GM12878 (cell line): ENCODE measurements around the gene LRGUK. TPM values are rescaled to one million over a fixed set of nuclear protein-coding genes. Genes with fewer than 3 reads are reported as not detected.

Source experiments
- ATAC-seq: fragments of 200-7000 bp; cut with Tn5 transposase; 3 replicates; pipeline ENCODE4 v1.9.1; 2020; ENCODE audit warnings: mild to moderate bottlenecking, moderate library complexity
- BruUV-seq: library from RNA; stranded (reverse); fragments of 400-500 nt; replicated peaks from 2 replicates; lab custom pipeline; 2021; lab: Mats Ljungman, UMichigan
- CTCF ChIA-PET: fragments of 300-600 bp; sonication (Branson Sonifier 250); formaldehyde crosslinking; extraction: SDS; loops from one replicate; lab custom pipeline; 2021; ENCODE audit warnings: inconsistent platforms; lab: Yijun Ruan, JAX
- POLR2A ChIA-PET: fragments of 350-600 bp; formaldehyde crosslinking; extraction: SDS; loops from one replicate; lab custom pipeline; 2021; ENCODE audit warnings: inconsistent platforms; lab: Charles Lee
- RAD21 ChIA-PET: fragments of 300-600 bp; sonication (Branson Sonifier 250); formaldehyde crosslinking; loops from one replicate; lab custom pipeline; 2023; ENCODE audit warnings: antibody characterized with exemption; ENCODE audit not compliant: unreplicated experiment; lab: Charles Lee
- SMC1A ChIA-PET: fragments of 300-600 bp; sonication (Branson Sonifier 250); formaldehyde crosslinking; loops from one replicate; lab custom pipeline; 2023; ENCODE audit not compliant: unreplicated experiment, uncharacterized antibody; lab: Charles Lee
- DNase-seq: peaks from one replicate; pipeline ENCODE4 v3.0.0-alpha.2; 2011; ENCODE audit warnings: low read depth, low spot score
- FAIRE-seq: peaks from 3 replicates; lab custom pipeline; 2011; peaks lifted over from hg19 to GRCh38; lab: Jason Lieb, UNC
- H2AFZ ChIP-seq: 2 replicates; pipeline ENCODE4 v1.6.0; 2011; ENCODE audit warnings: low read depth, low read length, control low read depth; ENCODE audit not compliant: control insufficient read depth
- H3K27ac ChIP-seq: 2 replicates; pipeline ENCODE4 v1.5.1; 2011; ENCODE audit warnings: control low read depth; ENCODE audit not compliant: control insufficient read depth, insufficient read depth
- H3K27me3 ChIP-seq, 2 experiments: replicated peaks in 1 of 2; 2 replicates each; pipeline versions ENCODE4 v1.6.0 to v1.6.1; 2011; ENCODE audit warnings: low read length in 1 of 2; ENCODE audit not compliant: control insufficient read depth in 2 of 2, insufficient read depth in 2 of 2
- H3K36me3 ChIP-seq, 2 experiments: 2 replicates each; pipeline ENCODE4 v1.5.1; 2011; ENCODE audit warnings: low read length in 1 of 2; ENCODE audit not compliant: control insufficient read depth in 2 of 2, insufficient read depth in 2 of 2
- H3K4me1 ChIP-seq: 2 replicates; pipeline ENCODE4 v1.6.1; 2011; ENCODE audit warnings: mild to moderate bottlenecking, low read length, moderate library complexity, mixed read lengths; ENCODE audit not compliant: control insufficient read depth, insufficient read depth
- H3K4me2 ChIP-seq: 2 replicates; pipeline ENCODE4 v1.6.0; 2011; ENCODE audit warnings: control low read depth; ENCODE audit not compliant: control insufficient read depth, insufficient read depth
- H3K4me3 ChIP-seq: fragments of 200-600 bp; sonication (generic); 2 replicates; pipeline ENCODE4 v1.5.1; 2016
- H3K79me2 ChIP-seq: 2 replicates; pipeline ENCODE4 v1.6.0; 2011; ENCODE audit warnings: low read length; ENCODE audit not compliant: control insufficient read depth, insufficient read depth
- H3K9ac ChIP-seq: 2 replicates; pipeline ENCODE4 v1.8.0; 2011; ENCODE audit warnings: low read length, control low read depth, mixed read lengths; ENCODE audit not compliant: control insufficient read depth, insufficient read depth
- H3K9me3 ChIP-seq: replicated peaks from 3 replicates; pipeline ENCODE4 v1.5.1; 2011; ENCODE audit warnings: mild to moderate bottlenecking, low read length; ENCODE audit not compliant: control insufficient read depth, insufficient read depth
- H4K20me1 ChIP-seq: 2 replicates; pipeline ENCODE4 v1.6.0; 2011; ENCODE audit not compliant: control insufficient read depth, insufficient read depth
- ESRRA ChIP-seq: IDR thresholded peaks from 2 replicates; pipeline ENCODE4 v1.6.1; 2012; ENCODE audit warnings: mild to moderate bottlenecking, low read length, improper control_type of control experiment
- GABPA ChIP-seq: IDR thresholded peaks from 2 replicates; pipeline ENCODE4 v1.6.1; 2014; ENCODE audit warnings: antibody characterized with exemption, low read depth, mild to moderate bottlenecking, inconsistent platforms
- HCFC1 ChIP-seq: fragments of 150-350 bp; IDR thresholded peaks from 2 replicates; pipeline ENCODE4 v1.6.1; 2014; ENCODE audit warnings: low read length
- IRF3 ChIP-seq: fragments of 450-650 bp; IDR thresholded peaks from 2 replicates; pipeline ENCODE4 v1.6.1; 2014; ENCODE audit warnings: mild to moderate bottlenecking
- JUNB ChIP-seq: IDR thresholded peaks from 2 replicates; pipeline ENCODE4 v1.6.1; 2016; ENCODE audit warnings: antibody characterized with exemption, mild to moderate bottlenecking
- KLF5 ChIP-seq: fragments of 450-650 bp; IDR thresholded peaks from 2 replicates; pipeline ENCODE4 v1.6.1; 2014; ENCODE audit warnings: mild to moderate bottlenecking; ENCODE audit not compliant: partially characterized antibody
- LARP7 ChIP-seq: fragments of 450-650 bp; IDR thresholded peaks from 2 replicates; pipeline ENCODE4 v1.6.1; 2017; ENCODE audit warnings: mild to moderate bottlenecking
- NR2F1 ChIP-seq: fragments of 450-650 bp; conservative IDR thresholded peaks from 2 replicates; pipeline ENCODE4 v1.6.1; 2017; ENCODE audit warnings: mild to moderate bottlenecking
- PML ChIP-seq: IDR thresholded peaks from 2 replicates; pipeline ENCODE4 v1.6.1; 2012; ENCODE audit warnings: low read length, inconsistent platforms
- POLR2A ChIP-seq: IDR thresholded peaks from 2 replicates; pipeline ENCODE4 v1.6.1; 2011; ENCODE audit warnings: low read depth, mild to moderate bottlenecking, low read length
- RELA ChIP-seq: fragments of 450-650 bp; IDR thresholded peaks from 2 replicates; pipeline ENCODE4 v1.8.0; 2014; ENCODE audit warnings: borderline replicate concordance; ENCODE audit not compliant: partially characterized antibody
- STAT3 ChIP-seq: IDR thresholded peaks from 2 replicates; pipeline ENCODE4 v1.6.1; 2011; ENCODE audit warnings: low read depth, low read length, improper control_type of control experiment
- TCF7 ChIP-seq: IDR thresholded peaks from 2 replicates; pipeline ENCODE4 v1.6.1; 2014; ENCODE audit warnings: antibody characterized with exemption, borderline replicate concordance
- ZNF207 ChIP-seq: fragments of 450-650 bp; IDR thresholded peaks from 2 replicates; pipeline ENCODE4 v1.6.1; 2014; ENCODE audit warnings: antibody characterized with exemption, mild to moderate bottlenecking, borderline replicate concordance
- ZNF384 ChIP-seq: IDR thresholded peaks from 2 replicates; pipeline ENCODE4 v1.6.1; 2012; ENCODE audit warnings: low read depth, mild to moderate bottlenecking, low read length, improper control_type of control experiment, borderline replicate concordance
- WGBS: methylation state at CpG from one replicate; pipeline ENCODE4 v1.1.6; 2016; ENCODE audit warnings: low lambda C conversion rate; ENCODE audit not compliant: insufficient replicate concordance, insufficient coverage; ENCODE audit errors: missing lambda C conversion rate; 5-methylcytosine and 5-hydroxymethylcytosine counted together
- in situ Hi-C: fragments of 300-500 bp; cut with MboI; formaldehyde crosslinking; loops from 9 replicates; pipeline ENCODE4 v1.14.3; 2018; ENCODE audit warnings: mixed read lengths
- intact Hi-C: fragments of 100-400 bp; cut with micrococcal nuclease; formaldehyde crosslinking; loops from one replicate; pipeline ENCODE4 v1.14.2; 2022; ENCODE audit not compliant: unreplicated experiment
- polyA plus RNA-seq, 11 experiments: library from polyadenylated mRNA; depleted of rRNA in 4 of 11; unstranded in 6 of 11; stranded (reverse) in 5 of 11; fragments of >200 nt; fragmentation: Nextera tagmentation in 4 of 11; fragmentation: Illumina TruSeq in 1 of 11; extraction: Ambion mirVana in 4 of 11; extraction: Trizol in 1 of 11; gene quantifications; 1 replicate in 1 of 11; 2 replicates in 10 of 11; pipeline versions ENCODE4 v1.2.1 to v1.2.3, GENCODE V29; 2011 to 2016; ENCODE audit warnings: inconsistent platforms in 2 of 11, missing spikeins in 2 of 11, low read depth in 1 of 11
- total RNA-seq, 4 experiments: library from RNA; depleted of rRNA in 3 of 4; stranded (reverse); fragments of >200 nt in 3 of 4; fragmentation: Illumina TruSeq in 1 of 4; extraction: Trizol in 1 of 4; gene quantifications; 2 replicates each; pipeline versions ENCODE4 v1.2.1 to v1.2.3, GENCODE V29; 2013 to 2021
- TF ChIP-seq, protein P1 (sequence below): fragments of 450-650 bp; IDR thresholded peaks from 2 replicates; pipeline ENCODE4 v1.6.1; 2017; ENCODE audit warnings: mild to moderate bottlenecking, moderate library complexity
- TF ChIP-seq, protein P2 (sequence below): fragments of 150-350 bp; IDR thresholded peaks from 2 replicates; pipeline ENCODE4 v1.6.1; 2014; ENCODE audit warnings: mild to moderate bottlenecking, low read depth, low read length

Gene LRGUK
- total and polyA plus RNA-seq, 10 of the 15 experiments (the other 5 are each of a cell fraction or from before 2014, with no cell fraction given): 0.04 to 0.14 (median 0.08) TPM; not detected in 3

- Histone ChIP-seq H3K79me2 (no peaks in the 10 kb centered on the region), H3K4me2 (no peak overlapping the region), H4K20me1 (no peaks in the 10 kb centered on the region), H3K4me1 (no peaks in the 10 kb centered on the region), H3K27me3 (no peaks in the 10 kb centered on the region), H3K9me3 (no peaks in the 10 kb centered on the region), H3K4me3 (no peak overlapping the region), H3K36me3 (no peaks in the 10 kb centered on the region), H3K27ac (no peak overlapping the region), H3K9ac (no peak overlapping the region), H2AFZ (no peak overlapping the region)
- ChIA-PET RAD21 (no interaction called here), POLR2A (no interaction called here), SMC1A (no interaction called here), CTCF (no interaction called here)
- no peak for FAIRE-seq
- BruUV-seq: no TSS peak
- WGBS: 54% methylated on average over 5 of the region's 5 CpGs
- intact Hi-C loops (no loop called here), in situ Hi-C loops (no loop called here)
- ATAC-seq: no peak
- TF ChIP-seq ZNF384 (no peak), GABPA (no peak), ZNF207 (no peak), NR2F1 (no peak), KLF5 (no peak), IRF3 (no peak), POLR2A (no peak), STAT3 (no peak), LARP7 (no peak), HCFC1 (no peak), JUNB (no peak), ESRRA (no peak), TCF7 (no peak), PML (no peak), RELA (no peak)
- TF ChIP-seq, protein P1, sequence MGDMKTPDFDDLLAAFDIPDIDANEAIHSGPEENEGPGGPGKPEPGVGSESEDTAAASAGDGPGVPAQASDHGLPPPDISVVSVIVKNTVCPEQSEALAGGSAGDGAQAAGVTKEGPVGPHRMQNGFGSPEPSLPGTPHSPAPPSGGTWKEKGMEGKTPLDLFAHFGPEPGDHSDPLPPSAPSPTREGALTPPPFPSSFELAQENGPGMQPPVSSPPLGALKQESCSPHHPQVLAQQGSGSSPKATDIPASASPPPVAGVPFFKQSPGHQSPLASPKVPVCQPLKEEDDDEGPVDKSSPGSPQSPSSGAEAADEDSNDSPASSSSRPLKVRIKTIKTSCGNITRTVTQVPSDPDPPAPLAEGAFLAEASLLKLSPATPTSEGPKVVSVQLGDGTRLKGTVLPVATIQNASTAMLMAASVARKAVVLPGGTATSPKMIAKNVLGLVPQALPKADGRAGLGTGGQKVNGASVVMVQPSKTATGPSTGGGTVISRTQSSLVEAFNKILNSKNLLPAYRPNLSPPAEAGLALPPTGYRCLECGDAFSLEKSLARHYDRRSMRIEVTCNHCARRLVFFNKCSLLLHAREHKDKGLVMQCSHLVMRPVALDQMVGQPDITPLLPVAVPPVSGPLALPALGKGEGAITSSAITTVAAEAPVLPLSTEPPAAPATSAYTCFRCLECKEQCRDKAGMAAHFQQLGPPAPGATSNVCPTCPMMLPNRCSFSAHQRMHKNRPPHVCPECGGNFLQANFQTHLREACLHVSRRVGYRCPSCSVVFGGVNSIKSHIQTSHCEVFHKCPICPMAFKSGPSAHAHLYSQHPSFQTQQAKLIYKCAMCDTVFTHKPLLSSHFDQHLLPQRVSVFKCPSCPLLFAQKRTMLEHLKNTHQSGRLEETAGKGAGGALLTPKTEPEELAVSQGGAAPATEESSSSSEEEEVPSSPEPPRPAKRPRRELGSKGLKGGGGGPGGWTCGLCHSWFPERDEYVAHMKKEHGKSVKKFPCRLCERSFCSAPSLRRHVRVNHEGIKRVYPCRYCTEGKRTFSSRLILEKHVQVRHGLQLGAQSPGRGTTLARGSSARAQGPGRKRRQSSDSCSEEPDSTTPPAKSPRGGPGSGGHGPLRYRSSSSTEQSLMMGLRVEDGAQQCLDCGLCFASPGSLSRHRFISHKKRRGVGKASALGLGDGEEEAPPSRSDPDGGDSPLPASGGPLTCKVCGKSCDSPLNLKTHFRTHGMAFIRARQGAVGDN: no peak
- TF ChIP-seq, protein P2, sequence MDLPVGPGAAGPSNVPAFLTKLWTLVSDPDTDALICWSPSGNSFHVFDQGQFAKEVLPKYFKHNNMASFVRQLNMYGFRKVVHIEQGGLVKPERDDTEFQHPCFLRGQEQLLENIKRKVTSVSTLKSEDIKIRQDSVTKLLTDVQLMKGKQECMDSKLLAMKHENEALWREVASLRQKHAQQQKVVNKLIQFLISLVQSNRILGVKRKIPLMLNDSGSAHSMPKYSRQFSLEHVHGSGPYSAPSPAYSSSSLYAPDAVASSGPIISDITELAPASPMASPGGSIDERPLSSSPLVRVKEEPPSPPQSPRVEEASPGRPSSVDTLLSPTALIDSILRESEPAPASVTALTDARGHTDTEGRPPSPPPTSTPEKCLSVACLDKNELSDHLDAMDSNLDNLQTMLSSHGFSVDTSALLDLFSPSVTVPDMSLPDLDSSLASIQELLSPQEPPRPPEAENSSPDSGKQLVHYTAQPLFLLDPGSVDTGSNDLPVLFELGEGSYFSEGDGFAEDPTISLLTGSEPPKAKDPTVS: no peak
- DNase-seq: no peak
These were observed 21.3 kb upstream of the LRGUK start for GRCh38 chr7:134105841-134106240.
